ENCODE data around the gene TFAP2E. TPM values are rescaled to one million over a fixed set of nuclear protein-coding genes. Genes with fewer than 3 reads are reported as not detected.

TFAP2E gene
- 0.13 and 0.33 TPM in 2 replicates for total RNA-seq

DNA sequence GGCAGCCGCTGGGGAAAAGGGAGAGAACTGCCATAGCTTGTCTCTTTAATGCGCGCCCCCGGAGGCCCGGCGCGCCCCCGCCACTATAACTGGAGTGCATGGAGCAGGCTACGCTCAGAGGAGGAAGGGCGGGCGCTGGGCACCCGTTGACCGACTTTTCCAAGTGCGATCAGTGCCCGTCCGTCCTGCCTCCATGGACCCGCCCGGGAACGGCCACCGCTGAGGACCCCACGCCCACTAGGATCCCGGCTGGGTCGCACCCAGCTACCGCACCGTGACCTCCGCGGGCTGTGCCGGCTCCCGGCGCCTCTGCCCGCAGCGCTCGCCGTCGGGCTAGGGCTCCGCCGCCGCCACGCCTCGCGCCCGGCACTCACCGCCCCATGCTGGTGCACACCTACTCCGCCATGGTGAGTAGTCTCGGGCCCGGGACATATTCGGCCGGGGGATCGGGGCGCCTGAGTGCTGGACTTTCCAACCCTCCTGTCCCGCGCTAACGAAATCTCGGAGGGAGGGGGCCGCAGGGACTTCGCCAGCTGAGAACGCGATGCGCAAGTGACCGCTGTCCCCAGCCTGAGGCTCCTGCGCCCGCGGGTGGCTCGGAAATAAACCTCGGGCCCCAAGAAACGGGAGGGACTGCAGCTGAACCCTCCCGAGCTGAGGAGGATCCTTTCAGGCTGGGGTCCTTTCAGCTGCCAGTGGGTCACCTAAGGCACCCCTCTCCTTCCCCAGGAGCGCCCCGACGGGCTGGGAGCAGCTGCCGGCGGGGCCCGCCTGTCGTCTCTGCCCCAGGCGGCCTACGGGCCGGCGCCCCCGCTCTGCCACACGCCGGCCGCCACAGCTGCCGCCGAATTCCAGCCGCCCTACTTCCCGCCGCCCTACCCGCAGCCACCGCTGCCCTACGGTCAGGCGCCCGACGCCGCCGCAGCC lies at the start of gene TFAP2E:
TFAP2E (plus strand) TSS at position 117 of the 927 bp plus-strand sequence; CDS start at position 381, 264 bp downstream.

DNA sequence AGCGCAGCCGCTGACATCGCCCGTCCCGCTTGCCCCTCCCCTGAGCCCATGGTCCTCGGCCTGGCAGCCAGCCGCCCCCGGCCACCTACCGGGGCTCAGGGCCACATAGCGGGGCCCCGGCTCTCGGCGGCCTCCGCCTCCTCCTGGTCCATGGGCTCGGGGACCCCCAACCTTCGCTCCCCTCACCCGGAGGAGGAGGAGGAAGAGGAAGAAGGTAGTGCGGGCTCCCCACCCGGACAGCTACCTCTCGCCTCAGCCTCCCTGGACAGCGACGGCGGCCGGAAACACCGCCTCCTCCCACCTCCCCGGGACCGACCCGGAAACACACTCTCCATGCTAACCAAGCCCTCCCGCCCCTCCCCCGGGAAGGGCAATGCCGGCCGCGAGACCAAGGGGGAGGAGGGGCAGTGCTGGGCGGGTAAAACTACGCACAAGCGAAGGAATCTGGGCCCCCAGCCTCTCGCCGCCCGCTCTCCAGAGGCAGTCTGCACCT lies 15.9 kb upstream of the TFAP2E start, which contains the start of gene KIAA0319L:
KIAA0319L (minus strand) TSS at position 286 of the 493 bp plus-strand sequence. CDS start 2,912 bp downstream, outside the sequence.

DNA sequence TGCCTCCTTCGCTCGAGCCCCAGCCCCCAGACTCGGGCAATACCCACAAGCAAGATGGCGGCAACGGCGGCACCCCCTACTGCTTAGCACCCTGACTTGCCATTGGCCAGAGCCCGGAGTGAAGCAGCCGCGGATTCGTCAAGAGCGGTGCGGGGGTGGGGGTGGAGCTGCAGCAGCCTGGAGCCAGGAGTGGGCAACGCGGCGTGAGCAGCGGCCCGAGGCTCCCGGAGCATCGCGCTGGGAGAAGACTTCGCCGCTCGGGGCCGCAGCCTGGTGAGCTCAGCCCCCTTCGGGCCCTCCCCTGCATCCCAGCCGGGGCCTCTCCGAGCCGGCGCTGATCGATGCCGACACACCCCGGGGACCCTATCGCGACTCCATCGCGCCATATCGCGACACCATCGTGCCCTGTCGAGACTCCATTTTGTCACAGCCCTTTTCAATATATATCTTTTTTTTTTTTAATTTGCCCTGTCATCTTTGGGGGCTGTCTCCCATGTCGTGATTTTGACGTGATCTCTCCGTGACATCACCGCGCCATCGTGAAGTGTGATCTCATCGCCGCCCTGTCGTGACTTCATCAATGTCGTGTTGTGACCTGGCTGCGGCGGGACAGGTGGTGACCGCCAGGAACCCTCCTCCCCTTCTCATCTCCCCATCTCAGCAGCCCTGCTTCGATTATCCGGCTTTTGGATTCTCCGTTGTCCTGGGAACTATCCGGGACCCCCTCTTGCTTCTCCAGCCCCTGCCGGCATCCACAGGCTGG lies 15.3 kb upstream of the TFAP2E start, which contains the start of gene NCDN:
NCDN (plus strand) TSS at position 189 of the 763 bp plus-strand sequence; CDS start at position 581, 392 bp downstream.

DNA sequence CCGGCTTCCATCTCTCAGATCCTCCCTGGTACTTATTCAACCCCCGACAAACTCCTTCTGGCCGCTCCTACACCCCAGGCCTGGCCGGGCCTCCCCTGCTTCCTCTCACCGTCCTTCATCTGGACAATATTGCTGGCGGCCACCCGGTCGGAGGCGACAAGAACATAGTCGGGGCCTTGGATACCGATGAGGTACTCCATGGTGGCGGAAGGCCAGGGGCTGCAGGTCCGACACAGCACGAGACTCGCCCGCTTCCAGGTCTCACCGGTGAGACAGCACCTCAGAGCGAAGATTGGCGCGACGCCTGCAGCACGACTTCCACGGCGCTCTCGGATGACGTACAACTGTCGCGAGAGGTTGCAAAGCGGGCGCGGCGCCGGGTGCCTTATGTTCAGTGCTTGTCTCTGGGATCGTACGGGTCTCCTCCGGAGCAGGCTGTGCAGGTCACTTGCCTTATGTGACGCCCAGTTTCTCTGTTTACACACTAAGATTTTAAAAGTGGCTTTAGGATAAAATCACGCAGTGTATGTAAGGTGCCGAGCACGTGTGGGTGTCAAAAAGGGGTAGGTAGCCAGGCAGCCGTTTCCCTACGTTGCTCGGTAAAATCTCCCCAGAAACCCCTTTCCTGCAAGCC lies 68.2 kb downstream of the TFAP2E start, which contains the start of gene PSMB2:
PSMB2 (minus strand) TSS at position 294 of the 634 bp plus-strand sequence; CDS start at position 200, 94 bp downstream.

Other genes with a start within 250 kb of the TFAP2E start
- gene KIAA0319L, start 15.9 kb upstream of the TFAP2E start, total RNA-seq: 59.0 and 60.5 TPM in 2 replicates
- 44.2 and 46.4 TPM in 2 replicates for gene NCDN, start 15.5 kb upstream of the TFAP2E start, total RNA-seq
- gene PSMB2, start 68.2 kb downstream of the TFAP2E start, total RNA-seq: 25.2 and 25.6 TPM in 2 replicates
- gene C1orf216, start 145.6 kb downstream of the TFAP2E start, total RNA-seq: 19.5 and 20.5 TPM in 2 replicates
- gene CLSPN, start 196.7 kb downstream of the TFAP2E start, total RNA-seq: 3.7 and 6.8 TPM in 2 replicates
- gene AGO4, start 234.7 kb downstream of the TFAP2E start, total RNA-seq: 22.9 and 25.9 TPM in 2 replicates